ENCODE measurements around the gene STK26.

STK26 gene

GRCh38 chrX:132071254-132071653, 48.2 kb downstream of the STK26 start:
- Mint-ChIP-seq H3K4me3 (no peak overlapping the region), H3K9me3 (no peaks in the 10 kb centered on the region), H3K4me1 (no peaks in the 10 kb centered on the region), H3K36me3 (ENCODE audit: low read depth) (peaks cover 33% of the 10 kb centered on the region), H3K27me3 (ENCODE audit: low read depth, poor library complexity) (no peaks in the 10 kb centered on the region), H3K27ac (no peak overlapping the region)
- DNase-seq: no peak
- TF ChIP-seq CTCF (IDR thresholded peaks at IDR 0.05): no peak

- no peak for DNase-seq
- H3K9me3 Mint-ChIP-seq: no peaks in the 10 kb centered on the region
- peak overlapping the region; percentile 13 for H3K27ac Mint-ChIP-seq
- no peak for TF ChIP-seq CTCF (IDR thresholded peaks at IDR 0.05)
- no peak overlapping the region for H3K4me3 Mint-ChIP-seq
- no peaks in the 10 kb centered on the region for H3K4me1 Mint-ChIP-seq
- H3K27me3 Mint-ChIP-seq (ENCODE audit: low read depth, poor library complexity): peaks cover under 1% of the 10 kb centered on the region
- H3K36me3 Mint-ChIP-seq (ENCODE audit: low read depth): peaks cover 24% of the 10 kb centered on the region
Observed at GRCh38 chrX:132077414-132077813, 54.3 kb downstream of the STK26 start.

GRCh38 chrX:132077912-132078311, 54.8 kb downstream of the STK26 start:
- no peak for DNase-seq
- Mint-ChIP-seq H3K9me3 (no peaks in the 10 kb centered on the region), H3K36me3 (ENCODE audit: low read depth) (peaks cover 24% of the 10 kb centered on the region), H3K4me1 (no peaks in the 10 kb centered on the region), H3K27me3 (ENCODE audit: low read depth, poor library complexity) (peaks cover 4% of the 10 kb centered on the region), H3K4me3 (no peak overlapping the region), H3K27ac (no peak overlapping the region)
- TF ChIP-seq CTCF (IDR thresholded peaks at IDR 0.05): no peak

GRCh38 chrX:132085786-132086185, 62.7 kb downstream of the STK26 start:
- Mint-ChIP-seq H3K27ac (no peak overlapping the region), H3K9me3 (no peaks in the 10 kb centered on the region), H3K4me1 (no peaks in the 10 kb centered on the region), H3K27me3 (ENCODE audit: low read depth, poor library complexity) (peaks cover 23% of the 10 kb centered on the region), H3K36me3 (ENCODE audit: low read depth) (no peaks in the 10 kb centered on the region), H3K4me3 (no peak overlapping the region)
- TF ChIP-seq CTCF (IDR thresholded peaks at IDR 0.05): no peak
- DNase-seq: no peak

GRCh38 chrX:132086672-132087071, 63.6 kb downstream of the STK26 start:
- H3K27ac Mint-ChIP-seq: no peak overlapping the region
- H3K36me3 Mint-ChIP-seq (ENCODE audit: low read depth): no peaks in the 10 kb centered on the region
- no peak overlapping the region for H3K4me3 Mint-ChIP-seq
- DNase-seq: no peak
- peaks cover 23% of the 10 kb centered on the region for H3K27me3 Mint-ChIP-seq (ENCODE audit: low read depth, poor library complexity)
- H3K4me1 Mint-ChIP-seq: no peaks in the 10 kb centered on the region
- no peak for TF ChIP-seq CTCF (IDR thresholded peaks at IDR 0.05)
- H3K9me3 Mint-ChIP-seq: no peaks in the 10 kb centered on the region

GRCh38 chrX:132088864-132089263, 65.8 kb downstream of the STK26 start:
- no peak for TF ChIP-seq CTCF (IDR thresholded peaks at IDR 0.05)
- no peak for DNase-seq

More at GRCh38 chrX:132088864-132089263, 65.8 kb downstream of the STK26 start:
- no peak overlapping the region for H3K4me3 Mint-ChIP-seq
- H3K27me3 Mint-ChIP-seq (ENCODE audit: low read depth, poor library complexity): peaks cover 19% of the 10 kb centered on the region
- no peaks in the 10 kb centered on the region for H3K4me1 Mint-ChIP-seq
- H3K36me3 Mint-ChIP-seq (ENCODE audit: low read depth): no peaks in the 10 kb centered on the region
- H3K9me3 Mint-ChIP-seq: no peaks in the 10 kb centered on the region
- no peak overlapping the region for H3K27ac Mint-ChIP-seq

Data from nephron progenitor cell (in vitro differentiated cells).